ENCODE measurements around the gene KPTN.
"Not testable (repeated sequence)": the region's sequence is repeated elsewhere in the genome, so short reads cannot be mapped to it uniquely, and the experiment has no call there.

Gene KPTN

GRCh38 chr19:47490847-47491246 is 6.8 kb upstream of the KPTN start:
- DNase-seq = no peak

GRCh38 chr19:47490031-47490430 is 6.0 kb upstream of the KPTN start:
- no peak for DNase-seq

- DNase-seq = no peak
Observed at GRCh38 chr19:47489072-47489914, 5.3 kb upstream of the KPTN start.

GRCh38 chr19:47487551-47488515 is 3.8 kb upstream of the KPTN start:
- DNase-seq = no peak

GRCh38 chr19:47486900-47487299 is 2.9 kb upstream of the KPTN start:
- DNase-seq = no peak

GRCh38 chr19:47486220-47486619 is 2.2 kb upstream of the KPTN start:
- DNase-seq = not testable (repeated sequence)

GRCh38 chr19:47485210-47485609 is 1.2 kb upstream of the KPTN start:
- no peak for DNase-seq

GRCh38 chr19:47483200-47483599 is 819 bp downstream of the KPTN start:
- DNase-seq = no peak

GRCh38 chr19:47481460-47482052 is 2.5 kb downstream of the KPTN start:
- DNase-seq = no peak

GRCh38 chr19:47480658-47481057 is 3.4 kb downstream of the KPTN start:
- DNase-seq = no peak

- DNase-seq = no peak
Observed at GRCh38 chr19:47479701-47480503, 4.1 kb downstream of the KPTN start.

GRCh38 chr19:47476438-47476972 is 7.5 kb downstream of the KPTN start:
- no peak for DNase-seq

GRCh38 chr19:47475465-47475864 is 8.6 kb downstream of the KPTN start:
- DNase-seq = no peak

- no peak for DNase-seq
Observed at GRCh38 chr19:47473336-47473735, 10.7 kb downstream of the KPTN start.

- peak; percentile 46 for DNase-seq
Observed at GRCh38 chr19:47471733-47472457, 12.1 kb downstream of the KPTN start, which contains the start of gene SLC8A2. SLC8A2 (minus strand) TSS chr19:47471893; CDS start chr19:47466403, 5,490 bp downstream.

- DNase-seq = no peak
Observed at GRCh38 chr19:47471381-47471732, 12.7 kb downstream of the KPTN start.

- no peak for DNase-seq
Observed at GRCh38 chr19:47470447-47471195, 13.4 kb downstream of the KPTN start.

GRCh38 chr19:47469719-47470118 is 14.3 kb downstream of the KPTN start:
- DNase-seq = no peak

- no peak for DNase-seq
Observed at GRCh38 chr19:47469363-47469700, 14.7 kb downstream of the KPTN start.

- DNase-seq = no peak
Observed at GRCh38 chr19:47467914-47468313, 16.1 kb downstream of the KPTN start.

GRCh38 chr19:47465957-47466356 is 18.1 kb downstream of the KPTN start:
- DNase-seq = no peak
